ENCODE results near the gene PIK3R3. TPM values are rescaled to one million over a fixed set of nuclear protein-coding genes. Genes with fewer than 3 reads are reported as not detected.

Gene PIK3R3
- total and polyA plus RNA-seq, 9 of the 15 experiments (the other 6 are each of a cell fraction or from before 2014, with no cell fraction given) = 1.4 to 7.7 (median 4.6) TPM

- ChIA-PET CTCF (ENCODE audit: low intra/inter-chr PET ratio) (no interaction called here), POLR2A (interaction anchor here (0.5 to 1.0 kb wide), 3 partner anchors 115 to 380 kb away, joined by 3 to 4 read pairs (median 3); partner anchors contain the start of gene TSPAN1)
- Histone ChIP-seq H3K4me2 (ENCODE audit: insufficient read depth, low read length) (no peak overlapping the region), H3K36me3 (ENCODE audit: control insufficient read depth, insufficient read depth, low read length) (peaks cover 56% of the 10 kb centered on the region; the same call in 2 of the 3 replicates), H2AFZ (ENCODE audit: low read depth, low read length) (no peak overlapping the region), H3K9me3 (replicated peaks; ENCODE audit: control insufficient read depth, insufficient read depth, low read depth, low read length) (no peaks in the 10 kb centered on the region), H3K9ac (ENCODE audit: insufficient read depth in 1 of 2, low read depth in 2 of 2, low read length in 2 of 2) (peak overlapping the region in 1 of 2 experiments; percentile 47; a peak in 1 of 4 replicates), H3K4me1 (replicated peaks in 1 of 2; ENCODE audit: control insufficient read depth in 2 of 2, insufficient read depth in 2 of 2, low read length in 2 of 2) (peaks cover 3 to 10% of the 10 kb centered on the region in 2 experiments; a peak in 3 of 5 replicates), H4K20me1 (replicated peaks; ENCODE audit: control insufficient read depth, insufficient read depth, low read length) (no peaks in the 10 kb centered on the region), H3K27me3 (ENCODE audit: control insufficient read depth in 2 of 2, insufficient read depth in 2 of 2, low read length in 2 of 2) (no peaks in the 10 kb centered on the region), H3K4me3 (no peak overlapping the region), H3K9me1 (ENCODE audit: control insufficient read depth, insufficient read depth, low read length) (no peaks in the 10 kb centered on the region), H3K27ac (ENCODE audit: extremely low read depth, low read depth, low read length) (no peak overlapping the region), H3K79me2 (ENCODE audit: control insufficient read depth, insufficient read depth, low read length) (no peaks in the 10 kb centered on the region)
- no TSS peak for BruUV-seq (replicated peaks)
- FAIRE-seq (no peak), DNase-seq (ENCODE audit: extremely low read depth in 1 of 4, low spot score in 3 of 4) (no peak), ATAC-seq (no peak)
- in situ Hi-C loops (cut with MboI) (no loop called here), intact Hi-C loops (cut with micrococcal nuclease) (no loop called here)
- TF ChIP-seq, protein P1, sequence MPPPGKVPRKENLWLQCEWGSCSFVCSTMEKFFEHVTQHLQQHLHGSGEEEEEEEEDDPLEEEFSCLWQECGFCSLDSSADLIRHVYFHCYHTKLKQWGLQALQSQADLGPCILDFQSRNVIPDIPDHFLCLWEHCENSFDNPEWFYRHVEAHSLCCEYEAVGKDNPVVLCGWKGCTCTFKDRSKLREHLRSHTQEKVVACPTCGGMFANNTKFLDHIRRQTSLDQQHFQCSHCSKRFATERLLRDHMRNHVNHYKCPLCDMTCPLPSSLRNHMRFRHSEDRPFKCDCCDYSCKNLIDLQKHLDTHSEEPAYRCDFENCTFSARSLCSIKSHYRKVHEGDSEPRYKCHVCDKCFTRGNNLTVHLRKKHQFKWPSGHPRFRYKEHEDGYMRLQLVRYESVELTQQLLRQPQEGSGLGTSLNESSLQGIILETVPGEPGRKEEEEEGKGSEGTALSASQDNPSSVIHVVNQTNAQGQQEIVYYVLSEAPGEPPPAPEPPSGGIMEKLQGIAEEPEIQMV (tag; conservative IDR thresholded peaks at IDR 0.05; ENCODE audit: low read depth) = no peak
- TF ChIP-seq CEBPG (CRISPR knock-in tag; IDR thresholded peaks at IDR 0.05) (peak; percentile 5; the same call in 1 of the 2 replicates), CEBPG (tag; conservative IDR thresholded peaks at IDR 0.05 in 1 of 2, IDR thresholded peaks at IDR 0.05 in 1 of 2) (no peak)
- TF ChIP-seq, protein P2, sequence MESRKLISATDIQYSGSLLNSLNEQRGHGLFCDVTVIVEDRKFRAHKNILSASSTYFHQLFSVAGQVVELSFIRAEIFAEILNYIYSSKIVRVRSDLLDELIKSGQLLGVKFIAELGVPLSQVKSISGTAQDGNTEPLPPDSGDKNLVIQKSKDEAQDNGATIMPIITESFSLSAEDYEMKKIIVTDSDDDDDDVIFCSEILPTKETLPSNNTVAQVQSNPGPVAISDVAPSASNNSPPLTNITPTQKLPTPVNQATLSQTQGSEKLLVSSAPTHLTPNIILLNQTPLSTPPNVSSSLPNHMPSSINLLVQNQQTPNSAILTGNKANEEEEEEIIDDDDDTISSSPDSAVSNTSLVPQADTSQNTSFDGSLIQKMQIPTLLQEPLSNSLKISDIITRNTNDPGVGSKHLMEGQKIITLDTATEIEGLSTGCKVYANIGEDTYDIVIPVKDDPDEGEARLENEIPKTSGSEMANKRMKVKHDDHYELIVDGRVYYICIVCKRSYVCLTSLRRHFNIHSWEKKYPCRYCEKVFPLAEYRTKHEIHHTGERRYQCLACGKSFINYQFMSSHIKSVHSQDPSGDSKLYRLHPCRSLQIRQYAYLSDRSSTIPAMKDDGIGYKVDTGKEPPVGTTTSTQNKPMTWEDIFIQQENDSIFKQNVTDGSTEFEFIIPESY (CRISPR knock-in tag; IDR thresholded peaks at IDR 0.05) = 0 out of 2 replicates have a peak, but pooled peaks have one; percentile 13
- whole genome bisulfite sequencing (ENCODE audit: insufficient coverage, low coverage, missing lambda C conversion rate) = 93% methylated on average over 25 of the region's 26 CpGs
Observed at GRCh38 chr1:46030876-46031660, 101.4 kb downstream of the PIK3R3 start.

Data from K562 (cell line).